Stimulated activated CD4-positive, alpha-beta T cell treated with anti-CD3 and anti-CD28 coated beads, Interleukin-12 subunit alpha, Interleukin-12 subunit beta, amount 100 ng/mL, for 24 hours (primary cell): ENCODE data around the gene S100A2.
"Not testable (repeated sequence)": the region's sequence is repeated elsewhere in the genome, so short reads cannot be mapped to it uniquely, and the experiment has no call there.

Experiments used
- DNase-seq, 2 experiments: peaks; one replicate each; pipeline ENCODE4 v3.0.0-alpha.2; 2020; ENCODE audit warnings: low read depth in 2 of 2

Gene S100A2

DNA sequence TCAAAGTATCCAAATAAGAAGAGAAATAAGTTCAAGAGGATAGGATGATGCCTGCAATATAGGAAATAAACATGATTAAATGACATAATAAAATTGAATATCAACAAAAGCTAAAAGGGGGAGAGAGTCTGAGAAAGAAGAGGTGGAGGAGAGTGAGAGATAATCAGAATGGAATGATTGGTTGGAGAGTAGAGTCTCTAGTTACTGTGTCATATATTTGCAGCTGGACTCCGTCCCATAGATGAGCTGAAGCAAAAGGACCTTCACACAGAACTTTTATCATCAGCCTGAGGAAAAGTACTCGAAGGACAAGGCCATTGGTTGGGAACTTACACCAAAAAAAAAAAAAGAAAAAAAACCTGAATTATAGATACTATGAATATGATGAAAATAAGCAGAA, 22.8 kb upstream of the S100A2 start:
- DNase-seq = no peak

GRCh38 chr1:153588033-153588432, 22.4 kb upstream of the S100A2 start:
- DNase-seq = not testable (repeated sequence)

- no peak for DNase-seq
Observed at GRCh38 chr1:153587314-153587713, 21.7 kb upstream of the S100A2 start.

DNA sequence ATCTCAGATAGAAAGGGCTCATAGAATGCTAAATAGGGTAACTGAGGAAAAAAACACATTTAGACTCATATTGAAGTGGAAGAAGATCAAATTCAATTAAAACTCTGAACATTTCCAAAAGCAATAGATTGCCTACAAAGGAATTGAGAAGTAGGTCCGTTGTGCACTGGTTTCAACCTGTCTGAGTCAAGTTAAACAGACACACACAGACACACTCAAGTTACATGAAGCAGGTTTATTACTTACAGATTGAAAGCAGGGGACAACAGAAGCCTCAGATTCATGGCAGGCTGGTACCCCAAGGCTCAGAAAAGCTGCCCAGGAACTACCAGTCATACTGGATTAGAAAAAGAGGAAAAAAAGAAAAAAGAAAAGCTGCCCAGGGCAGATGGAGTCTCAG, 20.7 kb upstream of the S100A2 start:
- no peak for DNase-seq

- DNase-seq = no peak
Observed at GRCh38 chr1:153585006-153585405, 19.4 kb upstream of the S100A2 start.

- DNase-seq = no peak
Observed at GRCh38 chr1:153583976-153584375, 18.3 kb upstream of the S100A2 start.

DNA sequence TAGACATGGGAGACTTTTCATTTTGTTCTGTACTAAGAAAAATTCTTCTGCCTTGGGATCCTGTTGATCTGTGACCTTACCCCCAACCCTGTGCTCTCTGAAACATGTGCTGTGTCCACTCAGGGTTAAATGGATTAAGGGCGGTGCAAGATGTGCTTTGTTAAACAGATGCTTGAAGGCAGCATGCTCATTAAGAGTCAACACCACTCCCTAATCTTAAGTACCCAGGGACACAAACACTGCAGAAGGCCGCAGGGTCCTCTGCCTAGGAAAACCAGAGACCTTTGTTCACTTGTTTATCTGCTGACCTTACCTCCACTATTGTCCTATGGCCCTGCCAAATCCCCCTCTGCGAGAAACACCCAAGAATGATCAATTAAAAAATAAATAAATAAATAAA, 17.9 kb upstream of the S100A2 start:
- not testable (repeated sequence) for DNase-seq

DNA sequence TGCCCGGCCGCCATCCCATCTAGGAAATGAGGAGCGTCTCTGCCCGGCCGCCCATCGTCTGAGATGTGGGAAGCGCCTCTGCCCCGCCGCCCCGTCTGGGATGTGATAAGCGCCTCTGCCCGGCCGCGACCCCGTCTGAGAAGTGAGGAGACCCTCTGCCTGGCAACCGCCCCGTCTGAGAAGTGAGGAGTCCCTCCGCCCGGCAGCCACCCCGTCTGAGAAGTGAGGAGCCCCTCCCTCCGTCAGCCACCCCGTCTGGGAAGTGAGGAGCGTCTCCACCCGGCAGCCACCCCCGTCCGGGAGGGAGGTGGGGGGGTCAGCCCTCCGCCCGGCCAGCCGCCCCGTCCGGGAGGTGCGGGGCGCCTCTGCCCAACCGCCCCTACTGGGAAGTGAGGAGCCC, 17.2 kb upstream of the S100A2 start:
- DNase-seq = not testable (repeated sequence)

GRCh38 chr1:153578936-153579335, 13.3 kb upstream of the S100A2 start:
- DNase-seq = no peak

GRCh38 chr1:153578490-153578889, 12.8 kb upstream of the S100A2 start:
- DNase-seq = no peak

GRCh38 chr1:153577624-153578051, 12.0 kb upstream of the S100A2 start:
- no peak for DNase-seq

- no peak for DNase-seq
Observed at GRCh38 chr1:153577138-153577537, 11.5 kb upstream of the S100A2 start.

- not testable (repeated sequence) for DNase-seq
Observed at GRCh38 chr1:153575497-153575896, 9.9 kb upstream of the S100A2 start.

DNA sequence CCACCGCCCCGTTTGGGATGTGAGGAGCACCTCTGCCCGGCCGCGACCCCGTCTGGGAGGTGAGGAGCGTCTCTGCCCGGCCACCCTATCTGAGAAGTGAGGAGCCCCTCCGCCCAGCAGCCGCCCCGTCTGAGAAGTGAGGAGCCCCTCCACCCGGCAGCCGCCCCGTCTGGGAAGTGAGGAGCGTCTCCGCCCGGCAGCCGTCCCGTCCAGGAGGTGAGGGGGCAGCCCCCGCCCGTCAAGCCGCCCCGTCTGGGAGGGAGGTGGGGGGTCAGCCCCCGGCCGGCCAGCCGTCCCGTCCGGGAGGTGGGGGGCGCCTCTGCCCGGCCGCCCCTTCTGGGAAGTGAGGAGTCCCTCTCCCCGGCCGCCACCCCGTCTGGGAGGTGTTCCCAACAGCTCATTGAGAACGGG, 9.4 kb upstream of the S100A2 start:
- not testable (repeated sequence) for DNase-seq

- DNase-seq = no peak
Observed at GRCh38 chr1:153573351-153573750, 7.7 kb upstream of the S100A2 start.

DNA sequence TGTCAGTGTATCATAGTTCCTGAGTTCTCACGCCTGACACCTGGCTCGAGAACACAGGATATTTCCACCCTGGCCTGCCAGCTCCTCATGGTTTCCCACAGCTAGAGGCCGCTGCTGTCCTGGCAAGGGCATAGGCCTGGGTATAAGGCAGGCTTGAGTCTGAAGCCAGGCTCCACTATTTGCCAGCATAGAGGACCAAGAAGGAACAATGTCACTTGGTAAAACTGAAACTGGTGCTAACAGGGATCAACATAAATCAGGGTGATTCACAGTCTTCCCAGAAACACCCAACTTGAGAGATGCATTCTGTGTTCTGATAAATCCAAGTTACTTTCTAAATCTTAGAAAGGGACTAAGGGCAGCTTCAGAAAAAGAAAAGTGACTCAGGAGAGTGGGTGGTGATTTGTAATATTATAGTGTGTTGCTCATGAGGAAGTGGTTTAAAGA, 6.9 kb upstream of the S100A2 start:
- peak in 1 of 2 experiments; percentile 43 for DNase-seq

DNA sequence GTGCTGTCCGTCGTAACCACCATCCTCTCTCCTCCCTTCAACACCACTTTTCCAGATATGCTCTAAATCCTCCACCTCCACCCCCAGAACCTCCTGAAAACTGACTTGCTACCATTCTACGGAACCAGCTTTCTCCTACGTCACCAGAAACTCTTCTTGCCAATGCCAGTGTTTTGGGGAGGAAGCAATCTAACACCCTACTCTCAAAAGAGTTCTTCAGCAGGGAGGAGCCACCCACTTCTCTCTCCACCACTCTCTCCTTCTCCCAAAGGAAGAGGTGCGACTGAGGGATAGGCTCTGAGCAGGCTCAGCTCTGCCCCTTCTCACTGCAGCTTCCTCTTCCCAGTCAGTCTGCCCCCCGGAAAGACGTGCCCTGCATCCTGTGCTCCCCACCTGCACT, 6.1 kb upstream of the S100A2 start:
- no peak for DNase-seq

DNA sequence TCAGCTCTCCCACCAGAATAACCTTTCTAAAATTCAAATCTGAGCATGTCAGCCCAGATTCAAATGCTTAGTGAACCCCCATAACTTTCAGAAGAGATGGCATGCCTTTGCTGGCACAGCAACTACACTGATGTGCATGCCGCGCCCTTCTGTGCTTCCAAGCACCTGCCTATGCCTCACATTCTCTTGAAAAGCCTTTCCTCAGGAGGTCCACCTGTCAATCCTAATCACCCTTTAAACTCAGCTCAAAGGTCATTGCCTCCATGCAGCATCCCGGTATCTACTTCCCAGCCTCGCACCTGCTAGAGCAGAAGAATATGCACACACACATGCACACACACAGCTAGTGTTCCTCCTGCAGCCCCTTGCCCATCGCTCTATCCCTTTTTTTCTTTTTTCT, 5.2 kb upstream of the S100A2 start:
- no peak for DNase-seq

GRCh38 chr1:153569465-153569864, 3.8 kb upstream of the S100A2 start:
- DNase-seq = no peak

- peak; percentile 69 to 89 for DNase-seq
Observed at GRCh38 chr1:153568367-153569099, 2.9 kb upstream of the S100A2 start.

DNA sequence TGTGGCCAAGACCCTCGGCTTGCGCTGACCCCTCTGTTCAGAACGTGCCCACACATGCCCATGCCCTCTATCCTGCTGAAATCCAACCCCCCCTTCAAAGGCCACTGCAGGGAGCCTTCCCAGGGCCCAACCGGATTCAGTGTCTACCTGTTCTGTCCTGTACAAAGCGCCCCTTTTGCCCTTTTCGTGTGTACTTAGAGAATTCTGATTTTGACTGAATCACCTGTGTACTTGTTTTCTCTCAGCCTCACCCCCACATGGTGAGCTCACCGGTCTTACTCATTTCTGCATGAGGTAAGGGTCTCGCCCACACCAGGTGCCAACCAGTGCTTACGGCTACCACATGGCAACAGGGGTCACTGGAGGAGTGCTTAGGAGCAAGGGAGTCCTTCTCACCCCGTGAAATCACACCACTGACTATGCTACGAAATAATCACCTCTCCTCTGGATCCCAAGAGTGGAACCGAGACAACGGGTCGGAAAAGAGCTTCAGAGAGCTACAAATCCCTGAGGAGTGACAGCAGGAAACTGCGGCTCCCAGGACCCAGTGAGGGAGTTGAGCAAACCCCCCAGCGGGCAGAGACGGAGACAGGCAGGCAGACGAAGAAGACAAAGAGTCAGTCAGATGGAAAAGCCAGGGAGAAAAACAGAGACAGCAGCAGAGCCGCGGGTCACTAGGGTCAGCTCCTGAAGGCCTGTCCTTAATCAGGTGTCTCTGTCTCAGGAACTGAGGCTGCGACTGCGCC, 2.1 kb upstream of the S100A2 start:
- peak in 1 of 2 experiments; percentile 32 for DNase-seq

GRCh38 chr1:153566414-153567371, 1.0 kb upstream of the S100A2 start:
- DNase-seq = peak; percentile 74 to 86
